HG03103 (cell line): ENCODE data around the gene KRTAP2-1.
"Not testable (repeated sequence)": the region's sequence is repeated elsewhere in the genome, so short reads cannot be mapped to it uniquely, and the experiment has no call there.

ENCODE experiments used
- ATAC-seq: cut with Tn5 transposase; IDR thresholded peaks from one replicate; pipeline ENCODE4 v1.9.1; 2021; ENCODE audit warnings: low read depth; ENCODE audit not compliant: unreplicated experiment

KRTAP2-1 gene

GRCh38 chr17:41013606-41014005 lies 33.5 kb downstream of the KRTAP2-1 start:
- no peak for ATAC-seq

- ATAC-seq: no peak
These were observed 33.9 kb downstream of the KRTAP2-1 start for GRCh38 chr17:41013181-41013580.

GRCh38 chr17:41012326-41013120 lies 34.6 kb downstream of the KRTAP2-1 start:
- ATAC-seq: no peak

GRCh38 chr17:41010441-41010840 lies 36.7 kb downstream of the KRTAP2-1 start:
- no peak for ATAC-seq

GRCh38 chr17:41009936-41010335 lies 37.2 kb downstream of the KRTAP2-1 start:
- no peak for ATAC-seq

- no peak for ATAC-seq
These were observed 37.8 kb downstream of the KRTAP2-1 start for GRCh38 chr17:41009301-41009760.

- ATAC-seq: no peak
These were observed 38.3 kb downstream of the KRTAP2-1 start, which contains the start of gene KRTAP3-1 for GRCh38 chr17:41008811-41009210. KRTAP3-1 (minus strand) TSS chr17:41009128; CDS start chr17:41009074, 54 bp downstream.

- no peak for ATAC-seq
These were observed 42.7 kb downstream of the KRTAP2-1 start for GRCh38 chr17:41004397-41004796.

- no peak for ATAC-seq
These were observed 43.2 kb downstream of the KRTAP2-1 start for GRCh38 chr17:41003926-41004325.

- ATAC-seq: no peak
These were observed 44.3 kb downstream of the KRTAP2-1 start for GRCh38 chr17:41002814-41003213.

- ATAC-seq: no peak
These were observed 45.3 kb downstream of the KRTAP2-1 start for GRCh38 chr17:41001795-41002194.

GRCh38 chr17:40999563-40999962 lies 47.6 kb downstream of the KRTAP2-1 start, which contains the start of gene KRTAP3-2:
KRTAP3-2 (minus strand) TSS chr17:40999906; CDS start chr17:40999853, 53 bp downstream.
- not testable (repeated sequence) for ATAC-seq

GRCh38 chr17:40997361-40997760 lies 49.8 kb downstream of the KRTAP2-1 start:
- ATAC-seq: no peak

GRCh38 chr17:40996829-40997228 lies 50.3 kb downstream of the KRTAP2-1 start:
- ATAC-seq: no peak
